Fibroblast of skin of back (primary cell): ENCODE data around the gene BBS4. TPM values are rescaled to one million over a fixed set of nuclear protein-coding genes. Genes with fewer than 3 reads are reported as not detected.
"Not testable (repeated sequence)": the region's sequence is repeated elsewhere in the genome, so short reads cannot be mapped to it uniquely, and the experiment has no call there.

Experiments
- DNase-seq: peaks from one replicate; pipeline ENCODE4 v3.0.0-alpha.2; 2013
- polyA plus RNA-seq, 2 experiments: library from polyadenylated mRNA; unstranded; fragments of 120-200 nt; gene quantifications; one replicate each; pipeline ENCODE4 v1.2.1, GENCODE V29; 2013; ENCODE audit not compliant: insufficient read length in 2 of 2

Gene BBS4, protein sequence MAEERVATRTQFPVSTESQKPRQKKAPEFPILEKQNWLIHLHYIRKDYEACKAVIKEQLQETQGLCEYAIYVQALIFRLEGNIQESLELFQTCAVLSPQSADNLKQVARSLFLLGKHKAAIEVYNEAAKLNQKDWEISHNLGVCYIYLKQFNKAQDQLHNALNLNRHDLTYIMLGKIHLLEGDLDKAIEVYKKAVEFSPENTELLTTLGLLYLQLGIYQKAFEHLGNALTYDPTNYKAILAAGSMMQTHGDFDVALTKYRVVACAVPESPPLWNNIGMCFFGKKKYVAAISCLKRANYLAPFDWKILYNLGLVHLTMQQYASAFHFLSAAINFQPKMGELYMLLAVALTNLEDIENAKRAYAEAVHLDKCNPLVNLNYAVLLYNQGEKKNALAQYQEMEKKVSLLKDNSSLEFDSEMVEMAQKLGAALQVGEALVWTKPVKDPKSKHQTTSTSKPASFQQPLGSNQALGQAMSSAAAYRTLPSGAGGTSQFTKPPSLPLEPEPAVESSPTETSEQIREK
- polyA plus RNA-seq (2013, experiment 1 of 2; ENCODE audit: insufficient read length) = 10.3 TPM
- polyA plus RNA-seq (2013, experiment 2 of 2; ENCODE audit: insufficient read length) = 10.5 TPM

DNA sequence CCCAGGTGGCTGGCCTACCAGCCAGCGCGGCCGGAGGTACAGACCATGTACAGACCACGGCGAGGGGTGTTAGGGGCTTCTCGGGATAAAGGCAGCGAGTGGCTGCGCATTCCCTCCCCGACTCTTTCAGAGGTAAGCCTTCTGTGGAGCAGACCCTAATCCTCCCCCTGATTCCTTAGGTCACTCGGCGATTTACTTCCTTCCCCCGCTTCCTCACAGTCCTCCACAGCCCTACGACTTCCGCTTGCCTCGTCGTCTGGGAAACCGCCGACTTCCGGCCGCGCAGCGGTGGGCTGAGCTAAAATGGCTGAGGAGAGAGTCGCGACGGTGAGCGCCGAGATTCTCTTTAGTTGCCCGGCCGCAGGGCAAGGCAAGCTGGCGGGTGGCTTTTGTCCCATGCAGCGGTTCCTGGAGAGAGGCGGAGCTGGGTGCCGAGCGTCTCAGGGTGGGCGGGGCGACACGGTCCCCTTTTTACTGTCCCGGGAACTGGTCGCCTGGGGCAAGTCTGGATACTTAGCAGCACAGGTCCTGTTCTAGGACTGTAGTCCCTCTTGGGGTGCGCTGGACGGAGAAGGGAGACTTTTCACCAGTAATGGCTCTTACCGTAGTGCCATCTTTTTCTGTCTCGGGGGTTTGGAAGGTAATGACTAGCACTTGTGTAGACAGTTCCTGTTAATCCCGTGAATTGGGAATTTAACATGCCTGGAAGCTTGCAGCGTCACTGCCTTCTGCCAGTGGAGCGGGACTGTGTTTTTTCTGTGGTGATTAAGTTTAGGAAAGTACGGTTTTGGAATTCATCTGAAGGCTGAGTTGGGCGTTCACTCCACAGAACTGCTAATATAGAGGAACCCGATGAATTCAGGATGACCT, at the start of gene BBS4, which contains the start of gene HIGD2B:
BBS4 (plus strand) TSS at position 283 of the 870 bp plus-strand sequence; CDS start at position 304, 21 bp downstream.
HIGD2B (minus strand) TSS at position 258 of the 870 bp plus-strand sequence. CDS start 9,808 bp downstream, outside the sequence.
- DNase-seq = peak; percentile 92

DNA sequence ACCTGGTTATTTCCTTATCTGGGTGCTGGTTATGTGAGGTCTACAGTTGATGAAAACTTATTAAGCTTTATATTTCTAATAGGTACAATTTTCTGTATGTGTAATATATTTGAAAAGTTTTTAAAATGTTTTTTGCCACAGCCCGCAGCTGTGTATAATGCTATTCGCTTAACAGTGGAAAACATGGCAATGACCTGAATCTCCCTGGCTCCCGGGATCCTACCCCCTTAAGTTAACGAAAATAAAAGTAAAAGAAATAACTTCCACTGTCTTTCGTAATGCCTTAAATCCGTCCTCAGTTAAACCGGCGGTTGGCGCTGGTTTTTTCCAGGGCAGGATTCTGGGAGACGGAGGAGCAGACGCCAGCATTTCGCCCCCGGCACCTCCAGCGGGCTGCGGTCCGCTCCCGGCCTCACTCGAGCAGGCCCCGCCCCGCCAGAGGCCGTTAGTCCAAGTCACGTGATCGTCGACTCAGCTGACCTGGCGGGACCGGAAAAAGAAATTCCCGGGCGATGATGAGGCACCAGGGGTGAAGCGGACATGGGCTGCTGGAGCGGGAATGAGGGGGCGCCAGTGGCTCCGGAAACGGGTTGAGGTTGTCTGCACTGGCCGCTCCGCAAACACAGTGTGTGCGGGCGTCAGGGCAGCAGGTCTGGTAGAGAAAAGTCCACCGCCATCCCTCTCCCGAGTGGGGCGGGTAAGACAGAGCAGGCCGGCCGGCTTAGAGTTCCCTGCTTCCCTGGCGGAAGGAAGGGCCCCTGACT, 49.3 kb upstream of the BBS4 start:
- peak; percentile 83 for DNase-seq

DNA sequence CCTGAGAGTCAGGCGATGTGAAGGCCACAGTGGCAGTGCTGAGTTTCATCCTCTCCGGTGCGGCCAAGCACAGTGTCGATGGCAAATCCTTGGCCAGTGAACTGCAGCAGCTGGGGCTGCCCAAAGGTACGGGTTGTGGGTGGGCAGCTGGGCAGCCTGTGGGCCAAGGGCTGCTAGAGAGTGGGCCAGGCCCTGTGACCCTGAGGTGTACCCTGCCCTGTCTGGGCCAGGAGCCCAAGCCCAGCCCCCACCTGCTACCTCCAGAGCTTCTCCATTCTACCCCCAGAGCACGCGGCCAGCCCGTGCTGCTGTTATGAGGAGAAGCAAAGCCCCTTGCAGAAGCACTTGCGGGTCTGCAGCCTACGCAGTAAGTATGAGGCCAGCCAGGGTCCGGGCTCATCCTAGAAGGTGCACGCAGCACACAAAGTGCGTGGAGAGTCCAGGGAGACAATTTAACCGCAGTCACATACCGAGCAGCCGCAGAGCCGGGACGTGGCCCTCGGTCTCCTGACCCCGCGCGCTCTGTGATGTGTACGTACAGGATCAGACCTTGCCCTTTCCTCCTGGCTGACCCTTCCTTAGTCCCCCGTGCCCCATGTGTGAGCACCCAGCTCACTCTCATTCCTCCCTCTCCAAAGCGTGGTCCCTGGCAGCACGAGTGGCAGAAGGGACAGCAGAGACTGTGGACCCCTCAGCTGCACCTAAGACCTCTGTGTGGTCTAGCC, 46.1 kb upstream of the BBS4 start:
- DNase-seq = not testable (repeated sequence)

GRCh38 chr15:72642271-72642670, 43.7 kb upstream of the BBS4 start:
- DNase-seq = not testable (repeated sequence)

- not testable (repeated sequence) for DNase-seq
Measured at GRCh38 chr15:72648631-72649253, 37.3 kb upstream of the BBS4 start.

- not testable (repeated sequence) for DNase-seq
Measured at GRCh38 chr15:72654397-72654796, 31.6 kb upstream of the BBS4 start, which contains the start of gene GOLGA6B. TSS of gene GOLGA6B (plus strand) at chr15:72654697. CDS start at chr15:72654738, 41 bp downstream.

- not testable (repeated sequence) for DNase-seq
Measured at GRCh38 chr15:72656014-72656413, 30.0 kb upstream of the BBS4 start.

DNA sequence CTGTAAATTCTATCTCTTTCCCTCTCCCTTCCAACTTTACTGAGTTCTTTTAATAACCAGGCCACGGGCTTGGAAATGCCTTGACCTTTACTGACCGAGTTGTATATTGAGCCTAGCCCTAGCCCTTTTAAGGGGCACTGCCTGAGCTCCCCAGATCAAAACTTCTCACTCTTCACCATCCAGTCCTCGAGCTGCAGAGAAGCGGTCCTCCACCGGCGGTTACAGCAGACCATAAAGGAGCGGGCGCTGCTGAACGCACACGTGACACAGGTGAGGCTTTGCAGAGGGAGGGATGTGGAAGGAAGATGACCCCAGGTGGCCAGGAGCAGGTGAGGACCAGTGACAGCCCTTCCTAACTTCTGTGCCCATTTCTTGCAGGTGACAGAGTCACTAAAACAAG, 24.9 kb upstream of the BBS4 start:
- DNase-seq = not testable (repeated sequence)

GRCh38 chr15:72663931-72664330, 22.1 kb upstream of the BBS4 start:
- not testable (repeated sequence) for DNase-seq

DNA sequence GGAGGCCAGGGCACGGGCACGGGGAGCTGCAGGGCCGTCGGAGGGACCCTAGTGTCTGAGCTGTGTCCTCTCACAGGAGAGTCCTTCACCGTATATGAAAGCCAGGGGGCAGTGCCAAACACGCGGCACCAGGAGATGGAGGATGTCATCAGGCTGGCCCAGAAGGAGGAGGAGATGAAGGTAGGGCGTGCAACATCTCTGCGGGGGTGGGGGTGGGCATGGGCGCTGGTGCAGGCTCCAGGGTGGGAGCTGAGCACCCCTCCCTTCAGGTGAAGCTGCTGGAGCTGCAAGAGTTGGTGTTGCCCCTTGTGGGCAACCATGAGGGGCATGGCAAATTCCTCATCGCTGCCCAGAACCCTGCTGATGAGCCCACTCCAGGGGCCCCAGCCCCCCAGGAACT, 20.3 kb upstream of the BBS4 start:
- DNase-seq = not testable (repeated sequence)

DNA sequence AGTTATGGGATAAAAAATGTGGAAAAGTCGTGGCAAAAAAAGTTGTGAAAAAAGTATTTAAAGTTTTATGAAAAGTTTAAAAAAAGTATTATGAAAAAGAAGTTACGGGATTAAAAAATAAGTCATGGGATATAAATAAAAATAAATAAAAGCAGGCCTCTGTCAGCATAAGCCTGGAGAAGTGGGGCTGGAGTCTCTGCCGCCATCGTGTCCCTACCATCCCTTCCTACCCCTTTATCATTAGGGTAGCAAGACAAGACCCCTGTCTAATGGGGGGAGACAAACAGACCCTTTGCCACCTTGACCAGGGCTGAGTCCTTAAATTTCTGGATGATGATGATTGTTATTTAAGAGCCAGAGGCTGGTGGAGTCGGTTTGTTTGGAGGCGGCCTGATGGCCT, 16.2 kb upstream of the BBS4 start:
- not testable (repeated sequence) for DNase-seq

- DNase-seq = peak; percentile 59
Measured at GRCh38 chr15:72670656-72671352, 15.2 kb upstream of the BBS4 start.

DNA sequence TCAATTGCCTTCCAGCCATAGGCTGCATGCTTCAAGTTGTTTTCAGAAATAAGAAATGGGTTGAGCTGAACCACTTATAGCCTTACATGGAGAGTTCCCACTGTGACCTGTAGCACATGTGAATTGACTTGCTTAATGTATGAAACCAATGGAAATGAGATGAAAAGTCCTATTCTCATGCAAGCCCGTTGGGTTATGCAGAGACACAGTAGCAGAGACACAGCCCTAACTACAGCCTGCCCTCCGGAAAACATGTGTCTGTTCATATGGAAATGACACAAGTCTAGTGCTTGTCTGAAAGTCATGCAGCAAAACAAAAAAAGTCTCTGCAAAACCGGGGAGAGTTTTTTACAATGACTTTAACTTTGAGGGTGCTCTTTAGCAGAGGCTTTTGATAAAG, 14.5 kb upstream of the BBS4 start:
- DNase-seq = no peak

DNA sequence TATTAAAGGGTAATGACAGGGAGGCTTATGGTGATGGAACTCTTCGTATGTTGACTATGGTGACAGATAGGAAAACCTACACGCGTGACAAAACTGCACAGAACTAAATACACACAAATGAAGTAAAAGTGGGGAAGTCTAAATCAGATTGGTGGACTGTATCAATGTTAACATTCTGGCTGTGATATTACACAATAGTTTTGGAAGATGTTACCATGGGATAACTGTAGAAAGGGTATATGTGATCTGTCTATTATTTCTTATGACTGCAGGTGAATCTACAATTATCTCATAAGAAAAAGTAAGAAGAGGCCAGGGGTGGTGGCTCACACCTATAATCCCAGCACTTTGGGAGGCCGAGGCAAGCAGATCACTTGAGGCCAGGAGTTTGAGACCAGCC, 9.2 kb upstream of the BBS4 start:
- DNase-seq = no peak

GRCh38 chr15:72680931-72681330, 5.1 kb upstream of the BBS4 start:
- no peak for DNase-seq

GRCh38 chr15:72682772-72683171, 3.2 kb upstream of the BBS4 start:
- DNase-seq = no peak

DNA sequence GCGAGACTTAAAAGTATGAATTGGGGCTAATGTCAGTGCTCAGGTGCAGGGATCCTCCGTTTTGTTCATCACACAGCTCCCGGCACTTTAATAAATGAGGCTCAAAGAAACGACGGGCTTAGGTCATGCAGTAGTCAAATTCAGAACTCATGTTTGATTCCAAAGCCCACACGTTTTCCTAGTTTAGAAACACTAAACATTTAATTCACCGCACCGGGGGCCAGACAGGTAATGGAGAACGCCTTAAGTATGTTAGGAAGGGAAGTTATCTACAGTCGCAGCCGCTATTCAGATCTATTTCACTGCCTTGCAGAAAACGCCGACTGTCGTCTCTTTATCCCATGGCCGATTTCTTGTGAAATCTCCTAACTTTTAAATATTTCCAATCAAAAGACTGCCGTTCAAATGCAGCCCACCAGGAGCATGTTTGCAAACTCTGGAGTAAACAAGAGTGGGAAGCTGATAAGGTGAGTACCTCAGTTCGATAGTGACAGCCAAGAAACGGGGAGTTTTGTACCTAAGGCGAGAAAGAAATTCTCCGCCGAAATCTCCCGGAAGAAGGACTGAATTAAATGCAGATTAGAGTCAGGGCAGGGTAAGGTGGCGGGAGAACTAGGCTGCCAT, 594 bp upstream of the BBS4 start:
- DNase-seq = no peak

DNA sequence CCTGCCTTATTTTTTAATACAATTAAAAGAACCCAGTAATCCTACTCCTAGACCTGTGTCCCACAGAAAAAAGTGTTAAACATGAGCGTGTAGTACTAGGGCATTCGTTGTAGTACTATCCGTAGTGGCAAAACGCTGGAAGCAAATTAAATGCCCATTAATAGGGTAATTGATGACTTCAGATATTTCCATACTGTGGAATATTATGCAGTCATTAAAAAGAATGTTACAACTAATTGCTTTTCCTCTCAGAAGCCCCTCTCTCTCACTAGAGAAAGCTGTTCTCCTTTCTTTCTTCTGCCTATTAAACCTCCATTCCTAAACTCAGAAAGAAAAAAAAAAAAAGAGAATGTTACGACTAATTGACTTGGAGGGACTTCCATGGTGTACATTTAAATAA, 2.7 kb downstream of the BBS4 start:
- DNase-seq = no peak

DNA sequence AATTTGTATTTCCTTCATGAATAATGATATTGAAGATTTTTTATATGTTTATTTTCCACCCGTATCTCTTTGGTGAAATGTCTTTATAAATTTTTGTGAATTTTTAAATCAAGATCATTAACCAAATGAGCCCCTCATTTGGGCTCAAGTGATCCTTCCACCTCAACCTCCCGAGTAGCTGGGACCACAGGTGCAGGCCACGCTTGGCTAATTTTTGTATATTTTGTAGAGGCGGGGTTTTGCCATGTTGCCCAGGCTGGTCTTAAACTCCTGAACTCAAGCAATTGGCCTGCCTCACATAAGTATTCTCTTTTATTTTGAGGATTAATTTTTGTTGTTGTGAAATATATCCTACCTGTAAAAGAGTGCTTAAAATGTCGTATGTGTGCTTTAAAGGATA, 4.9 kb downstream of the BBS4 start:
- DNase-seq = no peak

DNA sequence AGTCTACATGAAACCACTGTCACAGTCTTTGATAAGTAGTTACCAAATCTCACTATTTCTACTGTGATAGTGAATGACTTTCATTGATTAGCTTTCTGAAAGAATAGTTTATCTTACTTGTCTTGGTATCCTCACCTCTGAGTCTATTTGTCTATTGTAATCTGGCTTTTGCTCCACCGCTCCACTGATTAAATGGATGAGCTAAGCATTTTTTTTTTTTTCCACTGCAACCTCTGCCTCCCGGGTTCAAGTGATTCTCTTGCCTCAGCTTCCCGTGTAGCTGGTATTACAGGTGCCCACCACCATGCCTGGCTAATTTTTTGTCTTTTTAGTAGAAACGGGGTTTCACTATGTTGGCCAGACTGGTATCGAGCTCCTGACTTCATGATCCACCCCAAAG, 12.9 kb downstream of the BBS4 start:
- no peak for DNase-seq
